Measurements from ENCODE around the gene ATP11A.

- TF ChIP-seq CTCF (IDR thresholded peaks at IDR 0.05) (no peak), POLR2A (IDR thresholded peaks at IDR 0.05) (no peak)
Observed at GRCh38 chr13:112750570-112750969, 60.7 kb downstream of the ATP11A start.
